A673 (cell line): ENCODE data around the gene SLC25A53. TPM values are rescaled to one million over a fixed set of nuclear protein-coding genes. Genes with fewer than 3 reads are reported as not detected.

Experiments used
- BruUV-seq: library from RNA; stranded (reverse); fragments of 400-500 nt; replicated peaks from 2 replicates; lab custom pipeline; 2021; lab: Mats Ljungman, UMichigan
- CTCF ChIA-PET: fragments of 300-600 bp; sonication (Branson Sonifier 250); formaldehyde crosslinking; loops from one replicate; lab custom pipeline; 2022; ENCODE audit warnings: antibody characterized with exemption; lab: Charles Lee
- POLR2A ChIA-PET: fragments of 300-600 bp; sonication (Branson Sonifier 250); formaldehyde crosslinking; loops from one replicate; lab custom pipeline; 2022; ENCODE audit warnings: antibody characterized with exemption; ENCODE audit not compliant: low non-redundant PET; lab: Charles Lee
- DNase-seq: peaks from one replicate; pipeline ENCODE4 v3.0.0-alpha.2; 2015; ENCODE audit warnings: low spot score
- H3K27ac ChIP-seq: fragments of 200-600 bp; sonication (generic); 2 replicates; pipeline ENCODE4 v1.5.1; 2016; ENCODE audit warnings: mixed run types, low read depth, mild to moderate bottlenecking, mixed read lengths, antibody characterized with exemption, low read length; ENCODE audit not compliant: poor library complexity, severe bottlenecking
- H3K27me3 ChIP-seq: fragments of 200-600 bp; sonication (generic); replicated peaks from 2 replicates; pipeline ENCODE4 v1.6.1; 2017; ENCODE audit warnings: mixed run types, low read depth, mild to moderate bottlenecking, mixed read lengths, antibody characterized with exemption, low read length; ENCODE audit not compliant: insufficient read depth, poor library complexity
- H3K36me3 ChIP-seq: fragments of 200-600 bp; sonication (generic); 2 replicates; pipeline ENCODE4 v1.6.1; 2016; ENCODE audit warnings: mixed run types, mild to moderate bottlenecking, mixed read lengths, antibody characterized with exemption, low read length; ENCODE audit not compliant: insufficient read depth, poor library complexity, severe bottlenecking
- H3K4me1 ChIP-seq: fragments of 200-600 bp; sonication (generic); 2 replicates; pipeline ENCODE4 v1.6.1; 2017; ENCODE audit warnings: mixed run types, mild to moderate bottlenecking, mixed read lengths, antibody characterized with exemption, low read length; ENCODE audit not compliant: insufficient read depth, poor library complexity, severe bottlenecking
- H3K4me3 ChIP-seq: fragments of 200-600 bp; sonication (generic); 2 replicates; pipeline ENCODE4 v1.5.1; 2016; ENCODE audit warnings: low read depth, mixed run types, mild to moderate bottlenecking, mixed read lengths, low read length; ENCODE audit not compliant: poor library complexity, severe bottlenecking
- H3K9me3 ChIP-seq: fragments of 200-600 bp; sonication (generic); 2 replicates; pipeline ENCODE4 v1.6.1; 2016; ENCODE audit warnings: mixed run types, low read depth, mild to moderate bottlenecking, mixed read lengths, antibody characterized with exemption, low read length; ENCODE audit not compliant: poor library complexity, severe bottlenecking
- CTCF ChIP-seq: fragments of 300-800, 200-600 bp; sonication (generic); conservative IDR thresholded peaks from 2 replicates; pipeline ENCODE4 v1.5.1; 2017; ENCODE audit warnings: low read depth, mild to moderate bottlenecking, antibody characterized with exemption, low read length, moderate library complexity, mixed read lengths
- EZH2 ChIP-seq: fragments of 200-600 bp; sonication (generic); IDR thresholded peaks from 2 replicates; pipeline ENCODE4 v1.6.1; 2017; ENCODE audit warnings: borderline replicate concordance, low read depth, mild to moderate bottlenecking, mixed read lengths, antibody characterized with exemption, low read length; ENCODE audit not compliant: poor library complexity, severe bottlenecking
- intact Hi-C: fragments of 100-400 bp; cut with micrococcal nuclease; formaldehyde crosslinking; loops from one replicate; pipeline ENCODE4 v1.10.0; 2022; ENCODE audit not compliant: unreplicated experiment
- total RNA-seq: library from RNA; stranded (reverse); gene quantifications from 2 replicates; pipeline ENCODE4 v1.2.3, GENCODE V29; 2021

SLC25A53 gene
- total RNA-seq, 1 experiment from 2014 or later: 3.4 TPM

- H3K9me3 ChIP-seq: no peaks in the 10 kb centered on the region
- no peak overlapping the region for H3K4me3 ChIP-seq
- intact Hi-C loops: loop anchor here (1.0 to 10.0 kb wide), 4 partner anchors 37 to 601 kb away; partner anchors contain the start of gene MORF4L2
- TF ChIP-seq EZH2 (no peak), CTCF (no peak)
- H3K4me1 ChIP-seq: no peaks in the 10 kb centered on the region
- peaks cover 4% of the 10 kb centered on the region for H3K27me3 ChIP-seq
- BruUV-seq: no TSS peak
- ChIA-PET CTCF (no interaction called here), POLR2A (no interaction called here)
- H3K36me3 ChIP-seq: no peaks in the 10 kb centered on the region
- DNase-seq: no peak
- no peak overlapping the region for H3K27ac ChIP-seq
Measured at GRCh38 chrX:104135677-104136076, 21.1 kb downstream of the SLC25A53 start.

DNA sequence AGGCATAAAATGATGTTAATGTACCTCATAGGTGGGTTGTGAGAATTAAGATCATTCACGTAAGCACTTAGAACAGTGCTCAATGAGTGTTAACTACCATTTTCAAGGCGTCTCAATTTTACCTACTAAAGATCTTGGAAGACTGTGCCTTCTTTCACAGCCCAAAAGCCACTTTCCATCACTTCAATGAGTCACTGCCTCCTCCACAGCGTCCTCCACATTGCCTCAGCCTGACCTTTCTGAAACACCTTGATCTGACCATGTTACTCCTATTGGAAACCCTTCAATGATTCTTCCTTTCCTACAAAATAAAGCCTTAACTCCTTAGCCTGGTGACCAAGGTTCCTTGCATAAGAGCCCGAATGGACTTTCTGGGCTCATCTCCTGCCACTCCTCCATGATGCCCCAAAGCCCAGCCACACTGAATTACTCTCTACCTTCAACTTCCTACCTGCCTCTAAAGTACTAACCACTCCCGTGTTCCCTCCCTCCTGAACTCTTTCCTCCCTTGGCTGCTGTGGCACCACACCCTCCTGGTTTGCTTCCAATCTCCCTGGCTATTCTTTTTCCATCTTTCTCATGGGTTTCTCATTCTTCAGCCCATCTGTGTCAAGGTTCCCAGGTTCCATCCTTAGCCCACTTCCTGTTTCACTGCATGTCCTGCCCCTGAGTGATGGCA lies 22.1 kb downstream of the SLC25A53 start:
- H3K4me3 ChIP-seq: no peak overlapping the region
- H3K9me3 ChIP-seq: no peaks in the 10 kb centered on the region
- no TSS peak for BruUV-seq
- H3K27me3 ChIP-seq: peaks cover 4% of the 10 kb centered on the region
- no peak for TF ChIP-seq EZH2
- TF ChIP-seq CTCF: no peak
- ChIA-PET CTCF (no interaction called here), POLR2A (no interaction called here)
- H3K4me1 ChIP-seq: no peaks in the 10 kb centered on the region
- H3K36me3 ChIP-seq: no peaks in the 10 kb centered on the region
- H3K27ac ChIP-seq: no peak overlapping the region
- intact Hi-C loops: loop anchor here (5.0 to 10.0 kb wide), 2 partner anchors 447 to 600 kb away; partner anchors contain the start of gene MORF4L2
- DNase-seq: no peak

DNA sequence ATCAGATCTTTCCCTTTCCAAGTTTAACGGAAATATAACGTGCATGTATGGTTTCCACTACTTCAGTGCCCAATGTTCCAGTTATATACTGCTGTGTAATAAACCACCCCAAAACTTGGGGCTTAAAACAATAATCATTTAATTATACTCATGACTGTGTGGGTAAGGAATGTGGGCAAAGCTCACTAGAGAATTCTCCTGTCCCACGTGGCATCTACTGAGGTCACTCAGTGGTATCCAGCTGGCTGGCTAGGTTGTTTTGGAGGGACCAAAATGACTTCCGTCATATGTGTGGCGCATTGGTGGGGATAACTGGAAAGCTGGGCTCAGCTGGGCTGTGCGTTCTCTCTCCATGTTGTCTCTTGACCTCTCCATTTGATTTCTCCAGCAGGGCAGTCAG lies 26.0 kb downstream of the SLC25A53 start:
- CTCF ChIA-PET: no interaction called here
- POLR2A ChIA-PET: no interaction called here
- H3K4me3 ChIP-seq: no peak overlapping the region
- no peak overlapping the region for H3K27ac ChIP-seq
- BruUV-seq: no TSS peak
- no peaks in the 10 kb centered on the region for H3K36me3 ChIP-seq
- no peaks in the 10 kb centered on the region for H3K4me1 ChIP-seq
- no peak for DNase-seq
- TF ChIP-seq CTCF: no peak
- intact Hi-C loops: loop anchor here (10.0 kb wide), 1 partner anchor 596 kb away; no protein-coding TSS in a partner anchor
- peaks cover 4% of the 10 kb centered on the region for H3K27me3 ChIP-seq
- H3K9me3 ChIP-seq: no peaks in the 10 kb centered on the region
